GM12892 (cell line): ENCODE measurements around the gene LRGUK.

Experiments used
- POLR2A ChIP-seq: IDR thresholded peaks from 2 replicates; pipeline ENCODE4 v1.6.1; 2011; ENCODE audit warnings: low read depth, low read length, control low read depth
- POLR2AphosphoS5 ChIP-seq: IDR thresholded peaks from 2 replicates; pipeline ENCODE4 v1.6.1; 2011; ENCODE audit warnings: low read depth, low read length, control low read depth

GRCh38 chr7:134126596-134126965 lies 559 bp upstream of the LRGUK start:
- TF ChIP-seq POLR2A (no peak), POLR2AphosphoS5 (no peak)
